Uterus (tissue), 4 donors: ENCODE results near the gene LDLRAD4. TPM values are rescaled to one million over a fixed set of nuclear protein-coding genes. Genes with fewer than 3 reads are reported as not detected.

Experiments
- DNase-seq, 2 donors: peaks; one replicate each; pipeline ENCODE4 v3.0.0-alpha.2; 2019 to 2020
- H3K27ac ChIP-seq, 2 donors: fragments of 200-600 bp; sonication (generic); 1 replicate in 1 of 2; 2 replicates in 1 of 2; pipeline ENCODE4 v1.5.1; 2016 to 2018
- H3K27me3 ChIP-seq, 2 donors: fragments of 200-600 bp; sonication (generic); one replicate each; pipeline ENCODE4 v1.5.1; 2018 to 2019; ENCODE audit warnings: control low read depth in 1 of 2
- H3K36me3 ChIP-seq, 2 donors: fragments of 200-600 bp; sonication (generic); one replicate each; pipeline ENCODE4 v1.5.1; 2019; ENCODE audit warnings: control low read depth in 1 of 2
- H3K4me1 ChIP-seq, 2 donors: fragments of 200-600 bp; sonication (generic); one replicate each; pipeline ENCODE4 v1.5.1; 2018 to 2019; ENCODE audit warnings: control low read depth in 1 of 2
- H3K4me3 ChIP-seq, 2 donors: fragments of 200-600 bp; sonication (generic); 1 replicate in 1 of 2; 2 replicates in 1 of 2; pipeline ENCODE4 v1.5.1; 2018 to 2019; ENCODE audit warnings: mild to moderate bottlenecking in 1 of 2
- H3K9me3 ChIP-seq, 2 donors: fragments of 200-600 bp; sonication (generic); one replicate each; pipeline ENCODE4 v1.5.1; 2019; ENCODE audit warnings: control low read depth in 1 of 2
- POLR2A ChIP-seq, 2 donors: fragments of 450-650 bp; IDR thresholded peaks; one replicate each; pipeline ENCODE4 v1.6.1; 2016; ENCODE audit warnings: antibody characterized with exemption in 2 of 2, mild to moderate bottlenecking in 1 of 2, moderate library complexity in 1 of 2
- intact Hi-C: fragments of 100-400 bp; cut with DNase I; formaldehyde crosslinking; loops from one replicate; pipeline ENCODE4 v1.15.1; 2023; ENCODE audit warnings: low total_unique reads
- total RNA-seq, 4 donors: library from RNA; depleted of rRNA in 3 of 4; stranded (reverse); fragments of >200 nt in 3 of 4; gene quantifications; one replicate each; pipeline versions ENCODE4 v1.1.0 to v1.2.4, GENCODE V29; 2014 to 2023
- TF ChIP-seq, protein P1 (sequence below), 4 experiments: fragments of 200-600 bp in 2 of 4; fragments of 450-650 bp in 2 of 4; sonication (generic) in 2 of 4; IDR thresholded peaks; one replicate each; pipeline ENCODE4 v1.5.1; 2016 to 2019; ENCODE audit warnings: antibody characterized with exemption in 4 of 4, mild to moderate bottlenecking in 2 of 4, moderate library complexity in 1 of 4
- donor health status: DM: yes; HTN: yes; CAD: no.

Gene LDLRAD4
- total RNA-seq, 4 donors from 2014 or later, result 23.8 to 82.2 (median 39.3) TPM

DNA sequence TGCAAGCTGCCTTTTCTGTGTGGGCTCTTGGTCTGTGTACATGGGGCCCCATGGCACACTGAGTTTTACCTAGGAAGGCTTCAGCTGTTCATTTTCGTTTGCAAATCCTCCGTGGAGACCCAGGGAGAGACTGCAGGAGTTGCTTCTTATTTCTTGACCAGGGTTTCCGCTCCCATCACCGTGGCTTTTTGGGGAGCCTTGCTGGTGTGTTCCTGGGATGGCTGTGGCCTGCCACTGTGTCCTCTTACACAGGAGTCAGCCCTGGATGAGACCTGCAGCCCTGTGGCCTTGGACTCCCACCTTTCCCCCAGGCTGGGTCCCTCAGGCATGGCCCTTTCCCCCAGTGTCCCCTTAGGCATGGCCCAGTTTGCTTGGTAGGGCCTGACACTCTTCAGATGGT lies 370.8 kb downstream of the LDLRAD4 start:
- Histone ChIP-seq H3K9me3 (no peaks in the 10 kb centered on the region), H3K27ac (no peak overlapping the region)
- TF ChIP-seq POLR2A (IDR thresholded peaks at IDR 0.05), result no peak
- TF ChIP-seq, protein P1, sequence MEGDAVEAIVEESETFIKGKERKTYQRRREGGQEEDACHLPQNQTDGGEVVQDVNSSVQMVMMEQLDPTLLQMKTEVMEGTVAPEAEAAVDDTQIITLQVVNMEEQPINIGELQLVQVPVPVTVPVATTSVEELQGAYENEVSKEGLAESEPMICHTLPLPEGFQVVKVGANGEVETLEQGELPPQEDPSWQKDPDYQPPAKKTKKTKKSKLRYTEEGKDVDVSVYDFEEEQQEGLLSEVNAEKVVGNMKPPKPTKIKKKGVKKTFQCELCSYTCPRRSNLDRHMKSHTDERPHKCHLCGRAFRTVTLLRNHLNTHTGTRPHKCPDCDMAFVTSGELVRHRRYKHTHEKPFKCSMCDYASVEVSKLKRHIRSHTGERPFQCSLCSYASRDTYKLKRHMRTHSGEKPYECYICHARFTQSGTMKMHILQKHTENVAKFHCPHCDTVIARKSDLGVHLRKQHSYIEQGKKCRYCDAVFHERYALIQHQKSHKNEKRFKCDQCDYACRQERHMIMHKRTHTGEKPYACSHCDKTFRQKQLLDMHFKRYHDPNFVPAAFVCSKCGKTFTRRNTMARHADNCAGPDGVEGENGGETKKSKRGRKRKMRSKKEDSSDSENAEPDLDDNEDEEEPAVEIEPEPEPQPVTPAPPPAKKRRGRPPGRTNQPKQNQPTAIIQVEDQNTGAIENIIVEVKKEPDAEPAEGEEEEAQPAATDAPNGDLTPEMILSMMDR (IDR thresholded peaks at IDR 0.05), result no peak

GRCh38 chr18:13589943-13590342 lies 371.4 kb downstream of the LDLRAD4 start:
- TF ChIP-seq, protein P1 (IDR thresholded peaks at IDR 0.05), result no peak
- no peak for TF ChIP-seq POLR2A (IDR thresholded peaks at IDR 0.05)
- Histone ChIP-seq H3K27ac (no peak overlapping the region), H3K27me3 (no peaks in the 10 kb centered on the region), H3K36me3 (no peaks in the 10 kb centered on the region), H3K4me3 (no peak overlapping the region), H3K9me3 (no peaks in the 10 kb centered on the region), H3K4me1 (no peaks in the 10 kb centered on the region)
- DNase-seq, result no peak
- intact Hi-C loops, result no loop called here

More for the DNA sequence above, 370.8 kb downstream of the LDLRAD4 start:
- Histone ChIP-seq H3K4me1 (no peaks in the 10 kb centered on the region), H3K4me3 (no peak overlapping the region), H3K27me3 (no peaks in the 10 kb centered on the region), H3K36me3 (no peaks in the 10 kb centered on the region)
- intact Hi-C loops, result no loop called here
- no peak for DNase-seq

DNA sequence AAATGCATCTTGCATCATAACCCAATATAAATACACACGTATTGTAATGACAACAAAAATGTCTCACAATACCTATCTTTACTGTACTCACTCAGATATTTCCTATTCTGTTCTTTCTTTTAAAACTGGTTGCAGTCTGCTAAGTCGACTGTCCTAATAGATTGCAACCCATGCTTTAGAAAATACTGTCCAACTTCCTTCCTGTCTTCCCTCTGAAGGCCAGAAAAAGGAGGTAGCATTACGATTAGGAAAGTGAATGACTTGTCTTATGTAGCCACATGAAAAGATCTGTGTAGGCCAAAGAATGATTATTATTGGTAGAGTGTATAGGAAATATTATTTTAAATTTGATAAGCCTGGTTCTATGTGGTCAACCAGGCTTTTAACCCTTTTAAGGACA lies 373.7 kb downstream of the LDLRAD4 start:
- intact Hi-C loops, result no loop called here
- TF ChIP-seq, protein P1 (IDR thresholded peaks at IDR 0.05), result no peak
- TF ChIP-seq POLR2A (IDR thresholded peaks at IDR 0.05), result no peak
- Histone ChIP-seq H3K27me3 (no peaks in the 10 kb centered on the region), H3K36me3 (no peaks in the 10 kb centered on the region), H3K9me3 (peaks cover 0 to 19% of the 10 kb centered on the region in 2 donors), H3K4me3 (no peak overlapping the region), H3K4me1 (no peaks in the 10 kb centered on the region), H3K27ac (no peak overlapping the region)
- no peak for DNase-seq

GRCh38 chr18:13594551-13594950 lies 376.0 kb downstream of the LDLRAD4 start:
- Histone ChIP-seq H3K36me3 (no peaks in the 10 kb centered on the region), H3K4me3 (no peak overlapping the region), H3K4me1 (no peaks in the 10 kb centered on the region), H3K27ac (no peak overlapping the region), H3K9me3 (peaks cover 0 to 26% of the 10 kb centered on the region in 2 donors), H3K27me3 (no peaks in the 10 kb centered on the region)
- DNase-seq, result no peak
- intact Hi-C loops, result no loop called here
- TF ChIP-seq, protein P1 (IDR thresholded peaks at IDR 0.05), result no peak
- TF ChIP-seq POLR2A (IDR thresholded peaks at IDR 0.05), result no peak

- no peak for DNase-seq
- Histone ChIP-seq H3K4me3 (no peak overlapping the region), H3K27me3 (no peaks in the 10 kb centered on the region), H3K27ac (no peak overlapping the region), H3K36me3 (no peaks in the 10 kb centered on the region), H3K9me3 (peaks cover 0 to 26% of the 10 kb centered on the region in 2 donors), H3K4me1 (no peaks in the 10 kb centered on the region)
- TF ChIP-seq POLR2A (IDR thresholded peaks at IDR 0.05), result no peak
- TF ChIP-seq, protein P1 (IDR thresholded peaks at IDR 0.05), result no peak
- intact Hi-C loops, result no loop called here
Observed at GRCh38 chr18:13597068-13597467, 378.5 kb downstream of the LDLRAD4 start.
